CD14-positive monocyte (primary cell): ENCODE data around the gene MANF. TPM values are rescaled to one million over a fixed set of nuclear protein-coding genes. Genes with fewer than 3 reads are reported as not detected.

Experiments
- DNase-seq, 3 donors: peaks; one replicate each; pipeline ENCODE4 v3.0.0-alpha.2; 2011 to 2022
- H2AFZ ChIP-seq: 2 replicates; pipeline ENCODE4 v1.6.0; 2012; ENCODE audit warnings: mild to moderate bottlenecking, low read depth, low read length, inconsistent platforms; ENCODE audit not compliant: insufficient read depth, poor library complexity, severe bottlenecking
- H3K27ac ChIP-seq, 2 donors: 1 replicate in 1 of 2; 2 replicates in 1 of 2; pipeline ENCODE4 v1.5.1; 2012 to 2013; ENCODE audit warnings: low read length in 2 of 2, control low read depth in 1 of 2, inconsistent platforms in 1 of 2, low read depth in 1 of 2, mild to moderate bottlenecking in 1 of 2
- H3K27me3 ChIP-seq, 2 donors: one replicate each; pipeline versions ENCODE4 v1.6.0 to v1.6.1; 2011 to 2013; ENCODE audit warnings: low read length in 2 of 2; ENCODE audit not compliant: control insufficient read depth in 2 of 2, insufficient read depth in 2 of 2
- H3K36me3 ChIP-seq, 2 donors: replicated peaks in 1 of 2; 1 replicate in 1 of 2; 2 replicates in 1 of 2; pipeline versions ENCODE4 v1.5.1 to v1.6.1; 2012 to 2013; ENCODE audit warnings: low read length in 2 of 2, control low read depth in 1 of 2, inconsistent platforms in 1 of 2, mild to moderate bottlenecking in 1 of 2; ENCODE audit not compliant: insufficient read depth in 2 of 2, control insufficient read depth in 1 of 2
- H3K4me1 ChIP-seq, 2 donors: 1 replicate in 1 of 2; 2 replicates in 1 of 2; pipeline versions ENCODE4 v1.5.1 to v1.6.1; 2012 to 2013; ENCODE audit warnings: low read length in 2 of 2, control low read depth in 1 of 2, inconsistent platforms in 1 of 2, mild to moderate bottlenecking in 1 of 2, moderate library complexity in 1 of 2; ENCODE audit not compliant: insufficient read depth in 2 of 2, control insufficient read depth in 1 of 2
- H3K4me2 ChIP-seq: replicated peaks from 2 replicates; pipeline ENCODE3; 2012; ENCODE audit warnings: low read length, moderate library complexity, mild to moderate bottlenecking; ENCODE audit not compliant: poor library complexity, severe bottlenecking; ENCODE audit errors: extremely low read depth
- H3K4me3 ChIP-seq, 3 experiments: fragments of 200-600 bp in 1 of 3; sonication (generic) in 1 of 3; replicated peaks in 1 of 3; 1 replicate in 2 of 3; 2 replicates in 1 of 3; pipeline ENCODE4 v1.5.1; 2011 to 2013; ENCODE audit warnings: low read length in 3 of 3, mild to moderate bottlenecking in 3 of 3, control low read depth in 2 of 3, low read depth in 2 of 3, inconsistent platforms in 1 of 3, moderate library complexity in 1 of 3
- H3K79me2 ChIP-seq: 2 replicates; pipeline ENCODE4 v1.6.0; 2012; ENCODE audit warnings: mild to moderate bottlenecking, control low read depth, inconsistent platforms, low read length, moderate library complexity; ENCODE audit not compliant: insufficient read depth
- H3K9ac ChIP-seq: 2 replicates; pipeline ENCODE4 v1.6.0; 2017; ENCODE audit warnings: low read length, mild to moderate bottlenecking; ENCODE audit not compliant: insufficient read depth, poor library complexity, severe bottlenecking
- H3K9me3 ChIP-seq, 2 donors: replicated peaks in 1 of 2; 1 replicate in 1 of 2; 2 replicates in 1 of 2; pipeline versions ENCODE4 v1.5.1 to v1.6.1; 2012 to 2013; ENCODE audit warnings: low read length in 2 of 2, control low read depth in 1 of 2; ENCODE audit not compliant: control insufficient read depth in 1 of 2, insufficient read depth in 1 of 2
- H4K20me1 ChIP-seq: 2 replicates; pipeline ENCODE4 v1.6.0; 2012; ENCODE audit warnings: mild to moderate bottlenecking, low read length, control low read depth, moderate library complexity; ENCODE audit not compliant: insufficient read depth
- H3K27ac Mint-ChIP-seq, 7 donors: one replicate each; pipeline ENCODE4 v1.8.0; 2020; ENCODE audit warnings: mild to moderate bottlenecking in 7 of 7, mixed read lengths in 7 of 7, moderate library complexity in 6 of 7, inconsistent platforms in 2 of 7
- H3K27me3 Mint-ChIP-seq, 3 donors: one replicate each; pipeline ENCODE4 v1.8.0; 2021 to 2022; ENCODE audit warnings: low read depth in 3 of 3, mild to moderate bottlenecking in 3 of 3, mixed read lengths in 3 of 3, moderate library complexity in 3 of 3, inconsistent platforms in 1 of 3
- H3K36me3 Mint-ChIP-seq, 2 donors: one replicate each; pipeline ENCODE4 v1.8.0; 2020; ENCODE audit warnings: mixed read lengths in 2 of 2, inconsistent platforms in 1 of 2, mild to moderate bottlenecking in 1 of 2
- H3K4me1 Mint-ChIP-seq: one replicate; pipeline ENCODE4 v1.8.0; 2020; ENCODE audit warnings: mild to moderate bottlenecking, mixed read lengths
- H3K4me3 Mint-ChIP-seq, 2 donors: one replicate each; pipeline ENCODE4 v1.8.0; 2020; ENCODE audit warnings: mild to moderate bottlenecking in 2 of 2, mixed read lengths in 2 of 2, moderate library complexity in 1 of 2
- H3K9me3 Mint-ChIP-seq, 7 donors: one replicate each; pipeline ENCODE4 v1.8.0; 2020 to 2022; ENCODE audit warnings: mixed read lengths in 7 of 7, mild to moderate bottlenecking in 6 of 7, moderate library complexity in 6 of 7, inconsistent platforms in 2 of 7
- CTCF ChIP-seq: fragments of 200-600 bp; IDR thresholded peaks from one replicate; pipeline ENCODE4 v1.8.0; 2022; ENCODE audit warnings: antibody characterized with exemption, mild to moderate bottlenecking
- WGBS: methylation state at CpG from one replicate; pipeline ENCODE4 v1.1.5; 2013; ENCODE audit warnings: missing lambda C conversion rate; ENCODE audit not compliant: insufficient coverage; 5-methylcytosine and 5-hydroxymethylcytosine counted together
- intact Hi-C, 2 donors: fragments of 100-400 bp; cut with micrococcal nuclease; formaldehyde crosslinking; loops; one replicate each; pipeline versions ENCODE4 v1.15.0 to v1.15.1; 2023
- polyA plus RNA-seq, 3 donors: library from polyadenylated mRNA; depleted of rRNA in 1 of 3; unstranded in 2 of 3; stranded (reverse) in 1 of 3; fragments of 300-500 nt in 2 of 3; fragments of >200 nt in 1 of 3; fragmentation: Illumina TruSeq in 2 of 3; gene quantifications; 1 replicate in 2 of 3; 2 replicates in 1 of 3; pipeline ENCODE4 v1.2.3, GENCODE V29; 2012 to 2021

MANF gene
- polyA plus RNA-seq, 3 donors: 14.1 to 30.2 (median 23.6) TPM

- Mint-ChIP-seq H3K27me3 (peaks cover 3 to 11% (median 5%) of the 10 kb centered on the region in 3 donors), H3K27ac (no peak overlapping the region), H3K4me3 (no peak overlapping the region), H3K9me3 (no peaks in the 10 kb centered on the region), H3K4me1 (peaks cover 13% of the 10 kb centered on the region), H3K36me3 (no peaks in the 10 kb centered on the region)
- Histone ChIP-seq H4K20me1 (no peaks in the 10 kb centered on the region), H2AFZ (peak overlapping the region; percentile 0), H3K4me3 (no peak overlapping the region), H3K4me1 (no peaks in the 10 kb centered on the region), H3K36me3 (no peaks in the 10 kb centered on the region), H3K4me2 (no peak overlapping the region), H3K9me3 (no peaks in the 10 kb centered on the region), H3K27ac (no peak overlapping the region), H3K79me2 (peaks cover 6% of the 10 kb centered on the region), H3K27me3 (no peaks in the 10 kb centered on the region), H3K9ac (no peak overlapping the region)
- TF ChIP-seq CTCF: no peak
- no peak for DNase-seq
- WGBS: no CpG with 5 or more reads among the region's 2 CpGs
- intact Hi-C loops: loop anchor here in 1 of 2 donors (10.0 kb wide), 1 partner anchor 404 kb away; no protein-coding TSS in a partner anchor
Observed at GRCh38 chr3:51378726-51379125, 6.4 kb upstream of the MANF start.

- TF ChIP-seq CTCF: no peak
- H3K36me3 ChIP-seq: no peaks in the 10 kb centered on the region
- H3K4me1 Mint-ChIP-seq: peaks cover 18% of the 10 kb centered on the region
- H2AFZ ChIP-seq: peak overlapping the region; percentile 0
- no peaks in the 10 kb centered on the region for H3K27me3 ChIP-seq
- H3K27me3 Mint-ChIP-seq: peaks cover 1 to 11% (median 3%) of the 10 kb centered on the region in 3 donors
- H3K4me1 ChIP-seq: peaks cover 5 to 6% of the 10 kb centered on the region in 2 donors
- no peak overlapping the region for H3K27ac ChIP-seq
- H3K9me3 ChIP-seq: no peaks in the 10 kb centered on the region
- intact Hi-C loops: loop anchor here in 1 of 2 donors (10.0 kb wide), 1 partner anchor 404 kb away; no protein-coding TSS in a partner anchor
- no peaks in the 10 kb centered on the region for H3K36me3 Mint-ChIP-seq
- no peak overlapping the region for H3K9ac ChIP-seq
- H3K27ac Mint-ChIP-seq: peak overlapping the region in 1 of 7 donors; percentile 69
- H4K20me1 ChIP-seq: no peaks in the 10 kb centered on the region
- DNase-seq: no peak
- 1% methylated on average over 8 of the region's 8 CpGs for WGBS
- no peaks in the 10 kb centered on the region for H3K9me3 Mint-ChIP-seq
- H3K4me3 Mint-ChIP-seq: no peak overlapping the region
- H3K4me2 ChIP-seq: no peak overlapping the region
- no peak overlapping the region for H3K4me3 ChIP-seq
- H3K79me2 ChIP-seq: peaks cover 12% of the 10 kb centered on the region
Observed at GRCh38 chr3:51379301-51379700, 5.8 kb upstream of the MANF start.
